SK-N-SH (cell line): Measurements from ENCODE around the gene FOXR1.
"Not testable (repeated sequence)": the region's sequence is repeated elsewhere in the genome, so short reads cannot be mapped to it uniquely, and the experiment has no call there.

Experiments used
- CHD2 ChIP-seq: fragments of 150-350 bp; IDR thresholded peaks from 2 replicates; pipeline ENCODE4 v1.6.1; 2018; ENCODE audit warnings: low read length; ENCODE audit not compliant: partially characterized antibody
- EP300 ChIP-seq, 2 experiments: IDR thresholded peaks; 2 replicates each; pipeline versions ENCODE4 v1.4.0 to v1.6.1; 2012; ENCODE audit warnings: borderline replicate concordance in 1 of 2, low read depth in 1 of 2, low read length in 1 of 2
- EZH2phosphoT487 ChIP-seq: fragments of 200-600 bp; sonication (generic); IDR thresholded peaks from 2 replicates; pipeline ENCODE4 v1.6.1; 2017; ENCODE audit warnings: low read depth, mixed run types, mild to moderate bottlenecking, antibody characterized with exemption, moderate library complexity, borderline replicate concordance
- FOXM1 ChIP-seq: IDR thresholded peaks from 2 replicates; pipeline ENCODE4 v1.4.0; 2012; ENCODE audit warnings: low read depth, mild to moderate bottlenecking
- GABPA ChIP-seq: IDR thresholded peaks from 2 replicates; pipeline ENCODE4 v1.4.0; 2012; ENCODE audit warnings: low read depth, mild to moderate bottlenecking
- GATA2 ChIP-seq: sonication (generic); formaldehyde crosslinking; IDR thresholded peaks from 2 replicates; pipeline ENCODE4 v1.5.0; 2020; ENCODE audit warnings: mild to moderate bottlenecking, missing genetic modification reagents
- MAX ChIP-seq: IDR thresholded peaks from 2 replicates; pipeline ENCODE4 v1.4.0; 2012; ENCODE audit warnings: low read depth
- RAD21 ChIP-seq: IDR thresholded peaks from 2 replicates; pipeline ENCODE4 v1.6.1; 2012; ENCODE audit warnings: mild to moderate bottlenecking, low read length
- USF1 ChIP-seq: IDR thresholded peaks from 2 replicates; pipeline ENCODE4 v1.4.0; 2012; ENCODE audit warnings: low read depth, borderline replicate concordance
- TF ChIP-seq, protein P1 (sequence below): fragments of 200-600 bp; sonication (generic); IDR thresholded peaks from 2 replicates; pipeline ENCODE4 v1.6.1; 2017; ENCODE audit warnings: antibody characterized with exemption, mild to moderate bottlenecking, moderate library complexity
- TF ChIP-seq, protein P2 (sequence below): IDR thresholded peaks from 2 replicates; pipeline ENCODE4 v1.6.1; 2012; ENCODE audit warnings: mild to moderate bottlenecking, low read depth, low read length, moderate library complexity
- TF ChIP-seq, protein P3 (sequence below): fragments of 150-350 bp; IDR thresholded peaks from 2 replicates; pipeline ENCODE4 v1.6.1; 2017; ENCODE audit warnings: antibody characterized with exemption, low read length, low read depth, borderline replicate concordance

DNA sequence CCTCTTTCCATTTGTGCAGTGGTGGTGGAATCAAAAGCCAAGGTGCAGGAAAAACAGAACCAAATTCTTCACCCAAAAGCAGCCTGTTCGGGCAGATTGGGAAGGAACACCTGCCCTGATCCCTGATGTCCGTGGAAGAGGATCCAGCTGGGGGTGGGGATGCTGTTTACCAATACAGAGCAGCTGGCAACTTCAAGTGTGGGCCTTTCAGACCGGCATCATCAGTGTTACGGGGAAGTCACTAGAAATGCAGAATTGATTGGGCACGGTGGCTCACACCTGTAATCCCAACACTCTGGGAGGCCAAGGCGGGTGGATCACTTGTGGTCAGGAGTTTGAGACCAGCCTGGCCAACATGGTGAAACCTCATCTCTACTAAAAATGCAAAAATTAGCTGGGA, 17.6 kb upstream of the FOXR1 start:
- TF ChIP-seq FOXM1; GABPA; USF1; GATA2; CHD2; EZH2phosphoT487; MAX; RAD21; EP300 (IDR thresholded peaks at IDR 0.05; ENCODE audit: borderline replicate concordance in 1 of 2, low read depth in 1 of 2, low read length in 1 of 2): not testable (repeated sequence)
- TF ChIP-seq, protein P1, sequence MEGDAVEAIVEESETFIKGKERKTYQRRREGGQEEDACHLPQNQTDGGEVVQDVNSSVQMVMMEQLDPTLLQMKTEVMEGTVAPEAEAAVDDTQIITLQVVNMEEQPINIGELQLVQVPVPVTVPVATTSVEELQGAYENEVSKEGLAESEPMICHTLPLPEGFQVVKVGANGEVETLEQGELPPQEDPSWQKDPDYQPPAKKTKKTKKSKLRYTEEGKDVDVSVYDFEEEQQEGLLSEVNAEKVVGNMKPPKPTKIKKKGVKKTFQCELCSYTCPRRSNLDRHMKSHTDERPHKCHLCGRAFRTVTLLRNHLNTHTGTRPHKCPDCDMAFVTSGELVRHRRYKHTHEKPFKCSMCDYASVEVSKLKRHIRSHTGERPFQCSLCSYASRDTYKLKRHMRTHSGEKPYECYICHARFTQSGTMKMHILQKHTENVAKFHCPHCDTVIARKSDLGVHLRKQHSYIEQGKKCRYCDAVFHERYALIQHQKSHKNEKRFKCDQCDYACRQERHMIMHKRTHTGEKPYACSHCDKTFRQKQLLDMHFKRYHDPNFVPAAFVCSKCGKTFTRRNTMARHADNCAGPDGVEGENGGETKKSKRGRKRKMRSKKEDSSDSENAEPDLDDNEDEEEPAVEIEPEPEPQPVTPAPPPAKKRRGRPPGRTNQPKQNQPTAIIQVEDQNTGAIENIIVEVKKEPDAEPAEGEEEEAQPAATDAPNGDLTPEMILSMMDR, result not testable (repeated sequence)
- TF ChIP-seq, protein P2, sequence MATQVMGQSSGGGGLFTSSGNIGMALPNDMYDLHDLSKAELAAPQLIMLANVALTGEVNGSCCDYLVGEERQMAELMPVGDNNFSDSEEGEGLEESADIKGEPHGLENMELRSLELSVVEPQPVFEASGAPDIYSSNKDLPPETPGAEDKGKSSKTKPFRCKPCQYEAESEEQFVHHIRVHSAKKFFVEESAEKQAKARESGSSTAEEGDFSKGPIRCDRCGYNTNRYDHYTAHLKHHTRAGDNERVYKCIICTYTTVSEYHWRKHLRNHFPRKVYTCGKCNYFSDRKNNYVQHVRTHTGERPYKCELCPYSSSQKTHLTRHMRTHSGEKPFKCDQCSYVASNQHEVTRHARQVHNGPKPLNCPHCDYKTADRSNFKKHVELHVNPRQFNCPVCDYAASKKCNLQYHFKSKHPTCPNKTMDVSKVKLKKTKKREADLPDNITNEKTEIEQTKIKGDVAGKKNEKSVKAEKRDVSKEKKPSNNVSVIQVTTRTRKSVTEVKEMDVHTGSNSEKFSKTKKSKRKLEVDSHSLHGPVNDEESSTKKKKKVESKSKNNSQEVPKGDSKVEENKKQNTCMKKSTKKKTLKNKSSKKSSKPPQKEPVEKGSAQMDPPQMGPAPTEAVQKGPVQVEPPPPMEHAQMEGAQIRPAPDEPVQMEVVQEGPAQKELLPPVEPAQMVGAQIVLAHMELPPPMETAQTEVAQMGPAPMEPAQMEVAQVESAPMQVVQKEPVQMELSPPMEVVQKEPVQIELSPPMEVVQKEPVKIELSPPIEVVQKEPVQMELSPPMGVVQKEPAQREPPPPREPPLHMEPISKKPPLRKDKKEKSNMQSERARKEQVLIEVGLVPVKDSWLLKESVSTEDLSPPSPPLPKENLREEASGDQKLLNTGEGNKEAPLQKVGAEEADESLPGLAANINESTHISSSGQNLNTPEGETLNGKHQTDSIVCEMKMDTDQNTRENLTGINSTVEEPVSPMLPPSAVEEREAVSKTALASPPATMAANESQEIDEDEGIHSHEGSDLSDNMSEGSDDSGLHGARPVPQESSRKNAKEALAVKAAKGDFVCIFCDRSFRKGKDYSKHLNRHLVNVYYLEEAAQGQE, result not testable (repeated sequence)
- TF ChIP-seq, protein P3, sequence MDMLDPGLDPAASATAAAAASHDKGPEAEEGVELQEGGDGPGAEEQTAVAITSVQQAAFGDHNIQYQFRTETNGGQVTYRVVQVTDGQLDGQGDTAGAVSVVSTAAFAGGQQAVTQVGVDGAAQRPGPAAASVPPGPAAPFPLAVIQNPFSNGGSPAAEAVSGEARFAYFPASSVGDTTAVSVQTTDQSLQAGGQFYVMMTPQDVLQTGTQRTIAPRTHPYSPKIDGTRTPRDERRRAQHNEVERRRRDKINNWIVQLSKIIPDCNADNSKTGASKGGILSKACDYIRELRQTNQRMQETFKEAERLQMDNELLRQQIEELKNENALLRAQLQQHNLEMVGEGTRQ, result not testable (repeated sequence)
